HEK293 (cell line): ENCODE results near the gene HSF5.

Source experiments
- RBAK ChIP-seq: fragments of 450-650 bp; formaldehyde crosslinking; IDR thresholded peaks from 2 replicates; pipeline ENCODE4 v1.5.1; 2016; ENCODE audit warnings: missing biosample characterization, missing genetic modification characterization
- TF ChIP-seq, protein P1 (sequence below): fragments of 450-650 bp; formaldehyde crosslinking; IDR thresholded peaks from 2 replicates; pipeline ENCODE4 v1.5.1; 2016; ENCODE audit warnings: missing biosample characterization, missing genetic modification characterization

DNA sequence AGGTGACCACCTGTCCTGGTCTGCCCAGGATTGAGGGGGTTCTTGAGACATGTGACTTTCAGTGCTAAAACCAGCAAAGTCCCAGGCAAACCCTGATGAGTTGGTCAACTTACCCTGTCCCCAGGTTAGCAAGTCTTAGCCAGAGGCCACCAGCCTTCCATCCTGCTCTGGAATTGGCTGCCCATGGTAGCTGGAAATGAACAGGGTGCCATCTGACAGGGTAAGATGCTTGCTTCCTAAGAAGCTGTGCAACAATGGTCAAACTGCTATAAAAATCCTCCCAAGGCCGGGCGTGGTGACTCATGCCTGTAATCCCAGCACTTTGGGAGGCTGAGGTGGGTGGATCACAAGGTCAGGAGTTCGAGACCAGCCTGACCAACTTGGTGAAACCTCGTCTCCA lies 49.1 kb upstream of the HSF5 start:
- TF ChIP-seq, protein P1, sequence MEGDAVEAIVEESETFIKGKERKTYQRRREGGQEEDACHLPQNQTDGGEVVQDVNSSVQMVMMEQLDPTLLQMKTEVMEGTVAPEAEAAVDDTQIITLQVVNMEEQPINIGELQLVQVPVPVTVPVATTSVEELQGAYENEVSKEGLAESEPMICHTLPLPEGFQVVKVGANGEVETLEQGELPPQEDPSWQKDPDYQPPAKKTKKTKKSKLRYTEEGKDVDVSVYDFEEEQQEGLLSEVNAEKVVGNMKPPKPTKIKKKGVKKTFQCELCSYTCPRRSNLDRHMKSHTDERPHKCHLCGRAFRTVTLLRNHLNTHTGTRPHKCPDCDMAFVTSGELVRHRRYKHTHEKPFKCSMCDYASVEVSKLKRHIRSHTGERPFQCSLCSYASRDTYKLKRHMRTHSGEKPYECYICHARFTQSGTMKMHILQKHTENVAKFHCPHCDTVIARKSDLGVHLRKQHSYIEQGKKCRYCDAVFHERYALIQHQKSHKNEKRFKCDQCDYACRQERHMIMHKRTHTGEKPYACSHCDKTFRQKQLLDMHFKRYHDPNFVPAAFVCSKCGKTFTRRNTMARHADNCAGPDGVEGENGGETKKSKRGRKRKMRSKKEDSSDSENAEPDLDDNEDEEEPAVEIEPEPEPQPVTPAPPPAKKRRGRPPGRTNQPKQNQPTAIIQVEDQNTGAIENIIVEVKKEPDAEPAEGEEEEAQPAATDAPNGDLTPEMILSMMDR, result no peak
- no peak for TF ChIP-seq RBAK (tag by site-specific recombination)
